Gastroesophageal sphincter (tissue), 4 donors: ENCODE measurements around the gene CALHM2. TPM values are rescaled to one million over a fixed set of nuclear protein-coding genes. Genes with fewer than 3 reads are reported as not detected.
A peak's percentile ranks its signal among the peaks of the same experiment; 100 is the strongest.

Source experiments
- ATAC-seq: fragments of 150-250 bp; one replicate; pipeline ENCODE4 v1.9.1; 2016; ENCODE audit warnings: mild to moderate bottlenecking, moderate library complexity
- H3K27ac ChIP-seq, 4 donors: fragments of 200-600 bp; sonication (generic) in 3 of 4; 1 replicate in 3 of 4; 2 replicates in 1 of 4; pipeline ENCODE4 v1.5.1; 2016 to 2019
- H3K27me3 ChIP-seq: fragments of 200-600 bp; sonication (generic); one replicate; pipeline ENCODE4 v1.5.1; 2019
- H3K36me3 ChIP-seq, 2 donors: fragments of 200-600 bp; sonication (generic); one replicate each; pipeline ENCODE4 v1.5.1; 2019; ENCODE audit warnings: control low read depth in 1 of 2
- H3K4me1 ChIP-seq, 3 donors: fragments of 200-600 bp; sonication (generic); 1 replicate in 2 of 3; 2 replicates in 1 of 3; pipeline ENCODE4 v1.5.1; 2016 to 2019; ENCODE audit warnings: control low read depth in 2 of 3
- H3K4me3 ChIP-seq, 2 donors: fragments of 200-600 bp; sonication (generic); one replicate each; pipeline ENCODE4 v1.5.1; 2019; ENCODE audit warnings: mild to moderate bottlenecking in 1 of 2, moderate library complexity in 1 of 2
- H3K9me3 ChIP-seq, 3 donors: fragments of 200-600 bp; sonication (generic); one replicate each; pipeline ENCODE4 v1.5.1; 2017 to 2019; ENCODE audit warnings: control low read depth in 2 of 3
- EP300 ChIP-seq: sonication (generic); formaldehyde crosslinking; IDR thresholded peaks from one replicate; pipeline ENCODE4 v1.6.1; 2017; ENCODE audit warnings: antibody characterized with exemption, mild to moderate bottlenecking
- POLR2A ChIP-seq, 2 donors: fragments of 450-650 bp; IDR thresholded peaks; one replicate each; pipeline ENCODE4 v1.6.1; 2017; ENCODE audit warnings: antibody characterized with exemption in 2 of 2, mild to moderate bottlenecking in 2 of 2, moderate library complexity in 1 of 2
- POLR2AphosphoS5 ChIP-seq: sonication (generic); formaldehyde crosslinking; IDR thresholded peaks from one replicate; pipeline ENCODE4 v1.6.1; 2017; ENCODE audit warnings: antibody characterized with exemption
- WGBS, 2 donors: methylation state at CpG; one replicate each; pipeline ENCODE4 v1.1.5; 2018; ENCODE audit warnings: low coverage in 1 of 2; 5-methylcytosine and 5-hydroxymethylcytosine counted together
- total RNA-seq, 4 donors: library from RNA; depleted of rRNA; stranded (reverse); fragments of >200 nt; gene quantifications; one replicate each; pipeline ENCODE4 v1.1.0, GENCODE V29; 2016
- TF ChIP-seq, protein P1 (sequence below), 4 experiments: fragments of 200-600 bp in 2 of 4; fragments of 450-650 bp in 2 of 4; sonication (generic) in 1 of 4; IDR thresholded peaks; one replicate each; pipeline ENCODE4 v1.5.1; 2017 to 2019; ENCODE audit warnings: antibody characterized with exemption in 4 of 4, mild to moderate bottlenecking in 2 of 4, moderate library complexity in 2 of 4

The CALHM2 gene
- total RNA-seq, 4 donors from 2014 or later: 30.8 to 69.3 (median 49.6) TPM

- WGBS, 2 donors: 6 to 29% methylated on average over 4 to 12 of the region's 65 CpGs
These were observed 41.3 kb upstream of the CALHM2 start, which contains the start of gene NEURL1 for GRCh38 chr10:103493362-103493915. TSS of gene NEURL1 (plus strand) at chr10:103493705. CDS start at chr10:103494388, 683 bp downstream.

GRCh38 chr10:103492655-103493261, 40.6 kb upstream of the CALHM2 start:
- Histone ChIP-seq H3K27ac (no peak overlapping the region), H3K36me3 (no peaks in the 10 kb centered on the region), H3K4me1 (peaks cover 0 to 21% (median 4%) of the 10 kb centered on the region in 3 donors), H3K27me3 (peaks cover 43% of the 10 kb centered on the region), H3K9me3 (no peaks in the 10 kb centered on the region), H3K4me3 (peak overlapping the region in 1 of 2 donors; percentile 69)
- 72 to 80% methylated on average over 1 to 3 of the region's 5 CpGs for WGBS, 2 donors
- ATAC-seq: no peak
- TF ChIP-seq POLR2AphosphoS5 (no peak), EP300 (no peak), POLR2A (IDR thresholded peaks at IDR 0.05) (no peak)
- TF ChIP-seq, protein P1, sequence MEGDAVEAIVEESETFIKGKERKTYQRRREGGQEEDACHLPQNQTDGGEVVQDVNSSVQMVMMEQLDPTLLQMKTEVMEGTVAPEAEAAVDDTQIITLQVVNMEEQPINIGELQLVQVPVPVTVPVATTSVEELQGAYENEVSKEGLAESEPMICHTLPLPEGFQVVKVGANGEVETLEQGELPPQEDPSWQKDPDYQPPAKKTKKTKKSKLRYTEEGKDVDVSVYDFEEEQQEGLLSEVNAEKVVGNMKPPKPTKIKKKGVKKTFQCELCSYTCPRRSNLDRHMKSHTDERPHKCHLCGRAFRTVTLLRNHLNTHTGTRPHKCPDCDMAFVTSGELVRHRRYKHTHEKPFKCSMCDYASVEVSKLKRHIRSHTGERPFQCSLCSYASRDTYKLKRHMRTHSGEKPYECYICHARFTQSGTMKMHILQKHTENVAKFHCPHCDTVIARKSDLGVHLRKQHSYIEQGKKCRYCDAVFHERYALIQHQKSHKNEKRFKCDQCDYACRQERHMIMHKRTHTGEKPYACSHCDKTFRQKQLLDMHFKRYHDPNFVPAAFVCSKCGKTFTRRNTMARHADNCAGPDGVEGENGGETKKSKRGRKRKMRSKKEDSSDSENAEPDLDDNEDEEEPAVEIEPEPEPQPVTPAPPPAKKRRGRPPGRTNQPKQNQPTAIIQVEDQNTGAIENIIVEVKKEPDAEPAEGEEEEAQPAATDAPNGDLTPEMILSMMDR (IDR thresholded peaks at IDR 0.05): no peak

More at GRCh38 chr10:103493362-103493915, 41.3 kb upstream of the CALHM2 start, which contains the start of gene NEURL1:
- TF ChIP-seq POLR2AphosphoS5: no peak
- no peak for TF ChIP-seq EP300
- TF ChIP-seq, protein P1 (IDR thresholded peaks at IDR 0.05): no peak
- TF ChIP-seq POLR2A (IDR thresholded peaks at IDR 0.05): no peak
- no peak for ATAC-seq
- Histone ChIP-seq H3K27ac (no peak within 1 kb of the TSS), H3K36me3 (no peaks in the 10 kb centered on the region), H3K27me3 (peaks cover 46% of the 10 kb centered on the region), H3K4me1 (peaks cover 0 to 21% (median 4%) of the 10 kb centered on the region in 3 donors), H3K4me3 (peak within 1 kb of the TSS; percentile 43 to 69), H3K9me3 (no peaks in the 10 kb centered on the region)

DNA sequence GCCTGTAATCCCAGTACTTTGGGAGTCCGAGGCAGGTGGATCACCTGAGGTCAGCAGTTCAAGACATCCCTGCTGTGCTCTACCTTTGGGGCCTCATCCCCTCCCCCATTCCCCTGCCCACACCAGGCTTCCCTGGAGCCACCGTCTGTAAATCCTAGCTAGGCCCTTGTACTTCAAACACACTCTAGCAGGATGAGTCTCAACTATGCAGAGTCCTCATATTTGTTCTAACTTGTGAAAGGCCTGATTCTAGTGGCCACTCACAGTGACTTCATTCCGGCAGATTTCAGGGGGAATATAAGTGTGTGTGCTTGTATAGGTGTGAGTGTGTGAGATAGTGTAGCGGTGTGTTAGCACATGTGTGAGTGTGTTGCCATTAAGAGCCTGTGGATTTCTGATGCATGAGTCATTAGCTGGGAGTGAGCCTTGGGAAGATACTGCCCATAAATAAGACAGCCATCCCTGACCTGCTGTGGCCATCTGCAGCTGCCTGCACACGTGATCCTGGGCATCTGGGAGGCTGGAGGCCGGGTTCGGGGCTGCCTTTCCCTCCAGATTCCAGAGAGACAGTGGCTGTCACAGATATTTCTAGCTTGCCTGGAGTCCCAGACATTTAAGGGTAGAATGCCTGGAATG, 39.7 kb upstream of the CALHM2 start:
- no peak overlapping the region for H3K27ac ChIP-seq

GRCh38 chr10:103490986-103491314, 38.8 kb upstream of the CALHM2 start:
- Histone ChIP-seq H3K4me3 (no peak overlapping the region), H3K9me3 (no peaks in the 10 kb centered on the region), H3K4me1 (peaks cover 0 to 24% (median 4%) of the 10 kb centered on the region in 3 donors), H3K27me3 (peaks cover 32% of the 10 kb centered on the region), H3K36me3 (no peaks in the 10 kb centered on the region), H3K27ac (no peak overlapping the region)
- no peak for ATAC-seq
- no peak for TF ChIP-seq POLR2AphosphoS5
- TF ChIP-seq EP300: no peak
- TF ChIP-seq, protein P1 (IDR thresholded peaks at IDR 0.05): no peak
- TF ChIP-seq POLR2A (IDR thresholded peaks at IDR 0.05): no peak
- 100% methylated on average over 1 of the region's 1 CpG; no CpG with 5 or more reads in 1 of the 2 donors for WGBS, 2 donors

More for the DNA sequence above, 39.7 kb upstream of the CALHM2 start:
- Histone ChIP-seq H3K9me3 (no peaks in the 10 kb centered on the region), H3K4me3 (no peak overlapping the region), H3K27me3 (peaks cover 35% of the 10 kb centered on the region), H3K36me3 (no peaks in the 10 kb centered on the region), H3K4me1 (peaks cover 0 to 21% (median 4%) of the 10 kb centered on the region in 3 donors)
- TF ChIP-seq POLR2AphosphoS5 (no peak), POLR2A (IDR thresholded peaks at IDR 0.05) (no peak), EP300 (no peak)
- TF ChIP-seq, protein P1 (IDR thresholded peaks at IDR 0.05): no peak
- 60 to 63% methylated on average over 1 to 6 of the region's 7 CpGs for WGBS, 2 donors
- ATAC-seq: no peak
